Stimulated activated CD8-positive, alpha-beta memory T cell treated with anti-CD3 and anti-CD28 coated beads, Interleukin-12 subunit alpha, Interleukin-12 subunit beta, amount 100 ng/mL, for 1 hour (primary cell): Measurements from ENCODE around the gene PPP1R1A.

Experiments used
- DNase-seq: peaks from one replicate; pipeline ENCODE4 v3.0.0-alpha.2; 2020; ENCODE audit warnings: low read depth

PPP1R1A gene

DNA sequence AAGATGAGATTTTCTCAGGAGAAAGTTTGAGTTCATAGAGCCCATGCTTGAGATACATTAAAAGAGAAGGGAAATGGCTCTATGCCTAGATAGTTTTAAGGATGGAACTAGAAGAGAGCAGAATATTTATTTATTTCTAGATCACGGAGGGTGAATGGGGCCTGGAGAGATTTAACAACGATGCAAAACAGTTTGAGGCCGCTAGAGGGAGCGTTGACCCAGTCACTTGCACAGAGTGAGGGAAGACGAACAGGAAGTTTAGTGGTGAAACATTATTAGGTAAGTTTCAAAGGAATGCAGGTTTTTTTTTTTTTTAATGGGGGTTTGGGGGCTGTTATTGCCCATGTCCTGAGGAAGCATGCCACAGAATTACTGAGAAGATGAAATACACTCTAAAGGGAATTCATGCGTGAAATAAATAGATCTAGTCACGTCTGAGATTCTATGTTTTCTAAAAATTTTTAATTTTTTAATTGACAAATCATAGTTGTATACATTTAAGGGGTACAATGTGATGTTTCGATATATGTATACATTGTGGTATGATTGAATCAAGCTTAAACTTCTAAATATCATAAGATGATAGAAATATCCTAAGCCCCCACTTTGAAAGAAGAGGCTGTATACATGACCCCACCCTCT lies 14.8 kb upstream of the PPP1R1A start:
- peak; percentile 44 for DNase-seq

DNA sequence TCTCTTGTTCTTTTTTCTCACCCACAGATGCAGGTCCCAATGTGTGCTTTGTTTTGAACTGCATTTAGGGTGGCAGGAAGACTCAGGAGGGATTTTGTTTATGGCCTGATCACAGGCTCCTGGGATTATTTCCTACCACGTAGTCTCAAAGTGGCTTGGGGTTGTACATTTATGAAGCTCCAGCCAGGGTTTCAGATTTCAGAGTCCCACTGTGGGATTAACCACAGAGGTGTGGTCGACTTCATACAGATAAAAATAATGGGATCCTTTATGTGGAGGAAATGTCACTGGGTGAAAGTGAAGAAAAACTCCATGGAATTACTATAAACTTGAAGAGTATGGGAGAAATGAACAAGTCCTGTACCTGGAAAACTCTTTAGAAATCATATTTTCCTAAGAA lies 14.2 kb upstream of the PPP1R1A start:
- no peak for DNase-seq

DNA sequence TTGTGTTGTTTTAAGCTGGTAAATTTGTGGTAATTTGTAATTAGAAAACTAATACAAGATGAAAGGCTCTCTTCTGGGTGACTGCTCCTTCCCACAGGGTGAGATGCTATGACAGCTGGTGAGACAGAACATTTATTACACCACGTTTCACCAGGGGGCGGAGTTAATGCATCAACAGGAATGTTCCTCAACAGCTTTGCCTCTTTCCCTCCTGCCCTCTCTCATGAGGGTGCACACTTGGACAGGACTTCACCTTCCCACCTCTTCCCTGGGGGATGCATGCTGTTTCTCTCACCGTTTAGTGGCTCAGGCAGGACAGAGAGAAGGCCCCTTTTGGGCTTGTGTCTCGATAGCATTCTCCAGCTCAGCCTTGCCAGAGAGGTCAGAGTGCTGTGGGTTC lies 13.4 kb upstream of the PPP1R1A start:
- no peak for DNase-seq

DNA sequence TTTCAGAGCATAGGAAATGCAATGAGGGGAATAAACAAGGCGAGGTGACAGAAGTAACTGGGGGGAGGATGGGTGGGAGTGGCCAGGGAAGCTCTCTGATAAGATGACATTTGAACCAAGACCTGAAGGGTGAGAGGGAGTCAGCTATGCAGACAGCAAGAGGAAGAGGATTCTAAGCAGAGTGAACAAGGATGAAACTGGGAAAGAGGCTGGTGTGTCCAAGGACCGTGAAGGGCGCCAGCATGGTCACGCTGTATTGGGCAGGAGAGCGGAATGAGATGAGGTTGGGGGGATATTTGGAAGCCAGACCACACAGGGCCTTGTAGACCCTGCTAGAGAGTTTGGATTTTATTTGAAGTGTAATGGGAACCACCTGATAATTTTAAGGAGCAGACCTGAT lies 10.5 kb upstream of the PPP1R1A start:
- no peak for DNase-seq

DNA sequence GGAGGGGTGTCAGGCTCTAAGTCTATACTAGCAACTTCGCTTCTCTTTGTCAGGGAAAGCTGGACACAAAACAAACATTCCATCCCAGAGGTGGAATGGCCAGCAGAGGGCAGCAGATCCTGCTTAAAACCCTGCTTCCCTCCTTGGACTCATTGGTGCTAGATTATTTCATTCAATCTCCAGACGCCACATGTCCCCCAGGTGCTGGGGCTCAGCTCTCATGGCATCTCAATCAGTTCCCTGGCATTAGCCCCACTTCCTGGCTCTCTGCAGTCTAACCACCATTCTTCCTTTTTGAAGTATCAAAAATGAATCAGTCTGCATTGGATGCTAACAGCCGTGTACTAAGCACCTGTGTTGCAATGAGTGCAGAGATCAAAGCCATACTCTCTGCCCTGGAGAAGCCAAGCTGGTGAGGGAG lies 8.1 kb upstream of the PPP1R1A start:
- DNase-seq, result peak; percentile 24

DNA sequence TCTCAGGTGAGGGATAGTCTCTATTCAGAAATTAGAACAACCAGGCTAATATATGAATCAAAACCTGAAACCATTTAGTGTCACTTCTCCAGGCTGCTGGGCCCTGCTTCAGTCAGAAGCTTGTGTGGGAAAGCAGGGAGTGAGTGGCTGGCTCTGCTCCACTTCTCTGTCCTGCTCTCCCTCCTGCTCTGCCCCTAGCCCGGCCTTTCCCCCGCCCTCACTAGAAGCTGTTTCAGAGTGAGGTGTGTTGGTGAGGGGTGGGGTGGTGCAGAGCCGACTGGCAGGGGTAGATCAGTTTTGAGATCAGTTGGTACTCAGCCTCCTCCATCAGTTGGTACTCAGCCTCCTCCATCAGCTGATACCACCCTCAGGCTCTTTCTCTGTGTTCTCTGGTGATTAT lies 7.0 kb upstream of the PPP1R1A start:
- DNase-seq, result no peak

DNA sequence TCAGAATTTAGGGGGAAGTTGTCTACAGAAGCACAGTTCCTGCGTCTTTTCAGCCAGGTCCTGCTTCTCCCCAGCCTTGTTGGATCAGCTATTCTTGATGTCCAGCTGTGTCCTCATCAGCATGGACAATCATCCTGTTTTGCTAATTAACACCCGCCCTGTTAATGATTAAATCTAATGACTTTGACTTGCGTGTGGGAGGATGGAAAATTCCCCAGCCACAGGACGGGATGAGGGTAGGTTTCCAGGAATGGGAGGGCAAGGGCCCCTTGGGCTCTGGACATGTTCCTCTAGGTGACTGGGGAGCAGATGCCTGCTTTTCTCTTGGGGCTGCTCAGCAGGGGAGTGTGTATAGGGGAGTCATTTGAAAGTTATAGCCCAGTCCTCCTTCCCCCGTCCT lies 5.3 kb upstream of the PPP1R1A start:
- no peak for DNase-seq

DNA sequence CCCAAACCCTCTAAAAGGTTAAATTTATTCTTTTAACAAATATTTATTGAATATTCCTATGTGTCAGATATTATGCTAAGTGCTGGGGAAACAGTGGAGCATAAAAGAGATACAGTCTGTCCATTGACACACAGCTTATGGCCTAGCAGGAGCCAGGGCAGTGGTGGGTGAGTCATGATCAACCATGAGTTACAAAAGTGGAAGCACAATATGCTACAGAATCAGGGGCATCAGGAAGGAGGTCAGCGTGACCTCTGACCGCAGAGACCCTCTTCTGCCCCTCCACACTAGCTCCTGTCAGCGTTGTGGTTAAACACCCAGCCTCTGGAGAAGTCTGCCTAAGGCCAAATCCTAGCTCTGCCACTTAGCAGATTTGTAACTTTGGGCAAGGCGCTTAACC lies 4.7 kb upstream of the PPP1R1A start:
- no peak for DNase-seq

DNA sequence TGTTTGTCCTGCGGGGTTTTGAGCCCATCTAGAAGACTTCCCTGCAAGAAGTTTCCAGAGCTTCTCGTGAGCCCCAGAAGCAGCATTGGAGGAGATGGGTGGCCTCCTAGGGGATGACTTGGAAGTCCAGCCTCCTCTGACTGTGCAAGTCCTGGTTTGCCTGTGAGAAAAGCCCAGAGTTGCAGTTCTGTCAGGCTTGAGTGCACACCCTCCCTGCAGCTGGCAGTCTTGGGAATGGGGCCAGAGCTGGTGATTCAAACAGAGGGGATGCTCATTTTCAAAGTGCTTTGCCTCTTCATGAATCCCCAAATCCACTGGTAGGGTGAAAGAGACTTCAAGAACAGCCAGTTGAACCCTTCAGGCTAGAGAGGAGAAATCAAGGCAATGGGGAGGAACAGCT lies 3.9 kb upstream of the PPP1R1A start:
- DNase-seq, result no peak

DNA sequence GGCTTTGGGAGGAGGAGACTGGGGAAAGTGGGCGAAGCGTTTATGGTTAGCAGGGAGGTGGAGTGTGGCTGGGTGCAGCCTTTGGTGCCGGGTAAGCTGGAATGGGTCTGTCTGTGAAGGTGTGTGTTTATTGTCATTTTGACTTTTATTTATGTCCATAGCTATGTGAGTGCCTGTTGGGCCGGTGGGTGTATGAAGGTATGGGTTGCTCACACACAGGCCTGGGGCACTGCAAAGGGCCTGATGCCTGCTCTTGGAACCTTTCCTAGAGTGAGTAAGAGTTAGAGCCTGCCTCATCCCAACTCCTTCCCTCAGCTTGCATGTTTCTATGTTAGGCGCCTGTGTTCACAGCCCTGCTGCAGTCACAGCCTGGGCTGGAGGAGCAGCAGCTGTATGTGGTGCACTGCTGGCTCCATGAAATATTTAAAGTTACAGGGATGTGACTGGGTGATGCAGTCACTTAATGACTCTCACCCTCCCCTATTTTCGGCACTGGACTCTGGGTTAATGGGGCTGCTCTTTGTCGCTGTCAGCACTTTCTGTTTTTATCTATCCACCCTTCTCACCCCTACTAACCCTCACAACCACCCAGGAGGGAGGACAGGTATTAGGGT lies 2.6 kb upstream of the PPP1R1A start:
- DNase-seq, result no peak

DNA sequence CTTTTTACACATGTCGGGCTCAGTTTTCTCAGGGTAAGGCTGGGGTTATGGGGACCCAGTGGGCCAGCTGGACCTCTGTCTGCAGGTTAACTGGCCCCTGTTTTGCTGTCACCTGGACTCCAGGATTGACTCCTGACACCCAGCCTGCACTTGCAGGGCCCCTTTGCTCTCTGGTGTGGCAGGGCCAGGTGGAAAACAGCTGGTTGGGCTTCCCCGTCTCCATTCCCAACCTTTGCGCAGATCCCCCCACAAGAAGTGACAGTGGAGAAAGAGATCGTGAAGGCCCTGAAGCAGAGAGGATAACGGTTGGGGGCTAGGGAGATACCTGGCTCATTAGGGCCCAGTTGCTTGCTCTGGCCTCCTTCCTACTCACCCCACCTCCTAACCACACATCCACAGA lies 1.5 kb upstream of the PPP1R1A start:
- DNase-seq, result no peak

DNA sequence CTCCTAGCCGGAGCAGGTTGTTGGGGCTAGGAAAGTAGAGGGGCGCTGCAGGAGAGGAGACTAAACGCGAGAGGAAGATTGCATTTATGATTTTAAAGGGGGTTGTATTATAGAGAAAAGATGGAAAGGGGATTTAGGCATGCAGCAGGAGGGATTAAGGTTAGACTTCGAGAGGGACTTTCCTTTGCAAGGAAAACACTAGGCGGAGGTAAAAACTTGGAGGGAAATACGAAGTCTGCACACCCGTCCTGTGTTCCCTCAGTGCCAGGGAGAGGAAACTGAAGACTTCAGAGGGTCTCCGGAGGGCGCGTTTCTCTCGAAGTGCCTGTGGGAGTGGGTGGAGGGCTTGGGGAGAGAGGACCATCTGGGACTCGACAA lies 420 bp upstream of the PPP1R1A start:
- DNase-seq, result no peak

DNA sequence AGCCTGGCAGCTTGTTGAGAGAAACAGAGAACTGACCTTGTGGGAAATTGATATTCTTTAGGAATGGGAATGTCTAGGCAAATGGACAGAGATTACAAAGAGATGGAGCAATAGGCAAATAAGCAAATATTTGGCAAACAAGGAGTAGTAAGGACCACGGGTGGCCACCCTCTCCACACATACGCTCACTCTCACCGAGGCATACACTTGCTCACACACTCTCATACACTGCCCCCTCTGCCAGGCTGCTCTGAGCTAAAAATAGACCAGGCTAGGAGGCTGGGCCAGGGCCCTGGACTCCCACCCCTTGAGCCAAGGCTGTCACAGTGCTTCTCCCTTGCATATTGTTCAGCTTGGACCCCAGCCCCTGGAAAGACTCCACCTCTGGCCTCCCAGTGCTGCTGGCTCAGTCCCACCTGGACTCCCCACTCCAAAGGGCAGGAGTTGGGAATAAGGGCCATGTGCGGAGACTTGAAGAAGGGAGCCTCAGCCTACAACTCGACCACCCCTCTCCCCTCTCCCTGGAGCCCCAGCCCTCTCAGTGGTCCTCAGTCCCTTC lies 1.1 kb downstream of the PPP1R1A start:
- no peak for DNase-seq

DNA sequence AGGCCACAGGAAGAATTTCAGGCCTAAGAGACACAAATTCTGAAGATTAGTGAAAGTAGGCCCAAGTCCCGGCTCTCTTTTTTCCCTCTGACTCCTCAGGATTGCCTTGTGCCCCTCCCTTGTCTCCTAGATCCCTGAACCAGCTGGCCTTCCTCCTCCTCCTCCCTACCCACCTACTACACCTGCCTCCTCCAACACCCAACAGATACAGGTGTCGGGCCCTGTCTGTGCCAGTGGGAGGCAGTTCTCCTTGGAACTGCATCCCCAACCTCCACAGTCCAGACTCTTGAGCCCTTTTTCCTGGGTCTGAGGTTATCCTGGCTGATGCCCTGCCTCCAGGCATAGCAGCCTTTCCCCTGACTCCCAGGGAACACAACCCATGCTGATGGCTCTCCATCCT lies 1.8 kb downstream of the PPP1R1A start:
- no peak for DNase-seq

DNA sequence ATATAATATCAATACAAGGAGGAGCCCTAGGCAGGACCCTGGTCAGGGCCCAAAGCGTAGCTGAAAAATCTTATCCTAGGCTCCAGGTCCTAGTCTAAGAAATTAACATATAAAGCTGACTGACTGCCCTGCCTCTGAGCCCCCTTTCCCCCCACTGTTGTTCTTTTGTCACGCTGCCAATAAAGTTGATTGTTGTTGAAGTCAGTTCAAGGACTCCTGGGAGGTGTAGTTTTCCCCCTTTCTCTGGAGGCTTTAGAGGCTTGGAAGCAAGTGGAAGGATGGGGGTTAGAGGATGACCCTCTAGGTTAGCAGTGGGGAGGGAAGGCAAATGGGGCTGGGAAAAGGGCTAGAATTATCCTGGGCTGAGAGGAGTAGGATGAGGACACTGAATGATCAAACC lies 3.2 kb downstream of the PPP1R1A start:
- DNase-seq, result no peak

DNA sequence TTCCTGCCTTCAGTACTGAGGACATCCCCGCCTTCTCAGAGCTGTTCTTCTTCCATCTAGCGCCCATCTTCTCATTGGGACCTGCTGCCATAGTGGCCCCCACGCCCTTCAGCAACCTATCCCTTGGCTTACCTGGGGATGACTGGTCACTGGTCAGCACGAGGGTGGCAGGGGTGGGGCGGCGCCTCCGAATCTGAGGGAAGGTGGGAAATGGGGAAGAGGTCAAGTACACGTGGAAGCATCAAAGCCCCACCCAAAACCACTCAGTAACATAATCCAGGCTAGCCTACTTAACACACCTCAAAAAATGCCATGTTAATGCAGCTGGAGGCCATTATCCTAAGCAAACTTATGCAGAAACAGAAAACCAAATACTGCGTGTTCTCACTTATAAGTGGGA lies 4.3 kb downstream of the PPP1R1A start:
- no peak for DNase-seq

DNA sequence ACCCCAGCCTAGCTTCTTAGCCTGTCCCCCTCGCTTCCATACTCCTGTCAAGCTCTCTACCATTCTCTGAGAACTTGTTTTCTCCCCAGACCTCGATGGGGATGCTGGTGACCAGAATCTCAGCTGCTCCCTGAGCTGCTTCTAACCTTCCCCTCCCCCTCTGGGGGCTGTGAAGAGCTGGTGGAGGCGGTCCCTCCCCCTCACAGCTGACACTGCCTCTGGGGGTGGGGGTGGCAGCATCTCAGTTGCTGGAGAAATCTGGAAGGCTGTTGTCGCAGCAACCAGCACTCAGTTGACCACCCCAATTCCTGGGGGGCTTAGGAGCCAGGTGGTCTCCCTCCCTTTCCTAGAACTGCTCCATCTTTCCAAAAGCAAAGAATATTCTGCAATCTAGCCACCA lies 4.7 kb downstream of the PPP1R1A start:
- DNase-seq, result no peak

DNA sequence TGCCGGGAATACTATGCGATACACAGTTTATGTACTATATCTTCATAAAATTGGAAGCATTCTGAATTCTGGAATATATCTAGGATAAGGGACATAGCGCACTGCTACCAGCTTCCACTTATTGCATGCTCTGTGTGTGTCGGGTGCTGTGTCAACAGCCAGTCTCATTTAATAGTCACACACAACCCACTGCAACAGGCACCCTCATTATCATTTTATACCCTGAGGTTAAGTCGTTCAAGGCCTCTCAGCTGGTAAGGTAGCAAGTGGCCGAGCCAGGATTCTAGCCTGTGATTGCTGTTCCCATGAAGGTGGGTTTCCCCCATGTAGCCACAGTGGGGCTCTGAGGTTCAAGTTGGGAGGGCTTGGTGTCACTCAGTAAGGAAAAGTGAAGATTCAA lies 7.0 kb downstream of the PPP1R1A start:
- DNase-seq, result no peak

DNA sequence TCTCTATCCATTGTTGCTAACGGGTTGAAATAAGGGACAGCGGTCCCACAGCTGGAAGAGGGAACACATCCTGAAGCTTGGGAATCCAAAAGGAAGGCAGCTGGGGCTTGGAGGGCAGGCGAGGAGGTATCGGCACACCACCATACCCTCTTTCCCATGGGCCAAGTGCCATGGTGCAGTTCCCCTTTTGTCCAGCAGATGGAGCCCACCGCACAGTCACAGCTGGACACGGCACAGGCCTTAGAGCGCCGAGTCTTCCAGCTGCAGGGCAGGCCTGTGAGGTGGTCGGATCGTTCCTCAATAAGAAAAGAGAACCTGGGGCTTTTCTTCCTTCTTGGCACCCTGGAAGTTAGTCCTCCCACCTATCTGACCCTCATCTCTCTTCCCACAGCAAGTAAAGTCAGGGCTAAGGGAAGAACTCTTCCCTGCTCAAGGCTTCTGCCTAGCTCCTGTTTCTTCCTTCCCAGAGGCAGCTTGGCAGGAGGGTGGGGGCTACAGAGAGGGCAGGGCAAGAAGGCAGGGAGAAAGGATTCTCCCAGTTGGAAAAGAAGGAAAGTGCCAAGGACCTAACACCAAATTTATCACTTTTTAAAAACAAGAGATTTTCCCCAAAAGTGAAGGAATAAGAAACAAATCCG lies 8.6 kb downstream of the PPP1R1A start:
- DNase-seq, result peak; percentile 68

DNA sequence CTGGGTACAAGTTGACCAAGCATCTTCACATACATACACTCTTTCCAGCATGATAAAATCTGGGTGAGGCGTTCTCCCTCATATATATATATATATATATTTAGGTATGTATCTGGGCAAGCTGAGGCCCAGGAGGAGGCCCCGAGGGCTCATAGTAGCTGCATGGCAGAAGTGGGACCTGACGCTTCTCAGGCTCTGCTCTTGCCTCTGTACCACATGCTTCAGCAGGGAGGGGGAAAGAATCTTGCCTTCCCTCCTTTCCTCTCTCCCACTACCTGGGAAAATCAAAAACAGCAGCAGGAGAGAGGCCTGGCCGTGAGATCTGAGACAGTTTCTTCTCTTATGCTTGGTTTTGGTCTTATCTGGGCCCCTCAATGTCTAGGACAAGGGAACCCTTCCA lies 9.2 kb downstream of the PPP1R1A start:
- DNase-seq, result no peak

DNA sequence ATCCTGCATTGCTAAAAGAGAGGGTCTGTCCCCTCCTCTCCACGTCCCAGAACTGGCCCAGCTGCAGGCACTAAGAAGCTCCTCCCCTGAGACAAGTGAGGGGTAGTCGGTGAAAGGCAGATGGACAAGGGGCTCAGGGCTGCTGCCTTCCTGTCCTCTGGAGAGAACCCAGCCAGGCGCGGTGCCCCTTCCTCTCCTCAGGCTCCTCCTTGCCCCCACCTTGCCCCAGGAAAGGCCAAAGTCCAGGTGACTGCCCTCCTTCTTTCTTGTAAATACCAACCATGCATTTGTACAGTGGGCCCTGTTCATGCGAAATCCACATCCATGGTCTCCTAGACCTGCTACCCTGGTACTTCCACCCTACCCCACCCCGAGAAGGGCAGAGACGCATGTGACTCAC lies 9.7 kb downstream of the PPP1R1A start:
- no peak for DNase-seq

DNA sequence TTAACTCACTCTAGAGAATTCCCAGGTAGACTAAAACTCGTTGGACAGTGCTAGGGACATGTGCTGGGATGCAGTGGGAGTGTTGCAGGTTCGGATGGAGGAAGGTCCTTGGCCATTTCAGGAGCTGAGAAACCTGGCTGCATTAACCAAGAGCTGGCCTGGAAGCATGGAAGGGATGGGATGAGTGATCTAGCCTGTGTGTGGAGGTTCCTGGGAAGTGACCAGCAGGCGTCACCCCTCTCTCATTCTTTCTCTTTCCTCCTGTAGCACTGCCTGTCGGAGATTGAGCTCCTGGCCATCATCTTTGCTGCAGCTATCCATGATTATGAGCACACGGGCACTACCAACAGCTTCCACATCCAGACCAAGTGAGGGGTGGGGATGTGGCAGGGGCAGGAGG lies 15.6 kb downstream of the PPP1R1A start:
- no peak for DNase-seq
